Tibial artery (tissue), 4 donors: ENCODE data around the gene FOXL1.
A peak's percentile ranks its signal among the peaks of the same experiment; 100 is the strongest.

Experiments
- DNase-seq, 2 donors: peaks; one replicate each; pipeline ENCODE4 v3.0.0-alpha.2; 2019
- H3K27ac ChIP-seq, 2 donors: fragments of 200-600 bp; sonication (generic) in 1 of 2; 1 replicate in 1 of 2; 2 replicates in 1 of 2; pipeline ENCODE4 v1.5.1; 2018 to 2019; ENCODE audit warnings: mild to moderate bottlenecking in 1 of 2
- H3K27me3 ChIP-seq, 2 donors: fragments of 200-600 bp; sonication (generic) in 1 of 2; one replicate each; pipeline versions ENCODE4 v1.5.1 to v1.6.0; 2016 to 2019
- H3K36me3 ChIP-seq, 3 donors: fragments of 200-600 bp; sonication (generic) in 2 of 3; one replicate each; pipeline ENCODE4 v1.5.1; 2016 to 2019; ENCODE audit warnings: mild to moderate bottlenecking in 2 of 3
- H3K4me1 ChIP-seq, 4 donors: fragments of 200-600 bp; sonication (generic) in 2 of 4; 1 replicate in 3 of 4; 2 replicates in 1 of 4; pipeline ENCODE4 v1.5.1; 2016 to 2019
- H3K4me3 ChIP-seq, 2 donors: fragments of 200-600 bp; sonication (generic) in 1 of 2; 1 replicate in 1 of 2; 2 replicates in 1 of 2; pipeline ENCODE4 v1.5.1; 2018 to 2019; ENCODE audit warnings: mild to moderate bottlenecking in 2 of 2
- H3K9me3 ChIP-seq, 3 donors: fragments of 200-600 bp; sonication (generic) in 1 of 3; one replicate each; pipeline ENCODE4 v1.5.1; 2016 to 2019
- intact Hi-C: fragments of 100-400 bp; cut with DNase I; formaldehyde crosslinking; loops from one replicate; pipeline ENCODE4 v1.15.0; 2023; ENCODE audit warnings: low total_unique reads
- TF ChIP-seq, protein P1 (sequence below), 2 experiments: fragments of 200-600 bp in 1 of 2; fragments of 450-650 bp in 1 of 2; IDR thresholded peaks; one replicate each; pipeline ENCODE4 v1.5.1; 2017 to 2019; ENCODE audit warnings: antibody characterized with exemption in 2 of 2, mild to moderate bottlenecking in 1 of 2, moderate library complexity in 1 of 2

Gene FOXL1

DNA sequence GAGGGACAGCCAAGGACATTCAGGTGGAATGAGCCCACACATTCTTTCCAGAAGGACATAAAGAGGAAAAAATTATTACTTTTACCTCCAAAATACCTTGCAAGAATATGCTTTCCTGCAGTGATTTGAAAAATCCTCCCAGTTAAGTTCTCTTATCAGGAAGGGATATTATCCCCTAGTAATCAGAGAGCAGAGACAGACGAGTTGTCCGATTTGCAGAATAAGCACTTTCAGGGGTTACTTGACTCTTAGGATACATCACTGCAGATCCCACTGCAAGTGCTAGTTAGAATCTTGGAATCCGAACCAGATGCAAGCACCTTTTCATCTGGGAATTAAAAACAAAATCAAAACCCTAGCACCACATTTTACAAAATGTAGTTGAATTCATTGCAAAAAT lies 33.6 kb downstream of the FOXL1 start:
- Histone ChIP-seq H3K4me3 (no peak overlapping the region), H3K27ac (peak overlapping the region; percentile 84 to 89), H3K4me1 (peaks cover 9 to 81% (median 47%) of the 10 kb centered on the region in 4 donors), H3K36me3 (no peaks in the 10 kb centered on the region), H3K27me3 (no peaks in the 10 kb centered on the region), H3K9me3 (no peaks in the 10 kb centered on the region)
- DNase-seq = no peak
- intact Hi-C loops = loop anchor here (5.0 kb wide), 1 partner anchor 35 kb away; the partner anchor contains the start of gene FOXL1
- TF ChIP-seq, protein P1, sequence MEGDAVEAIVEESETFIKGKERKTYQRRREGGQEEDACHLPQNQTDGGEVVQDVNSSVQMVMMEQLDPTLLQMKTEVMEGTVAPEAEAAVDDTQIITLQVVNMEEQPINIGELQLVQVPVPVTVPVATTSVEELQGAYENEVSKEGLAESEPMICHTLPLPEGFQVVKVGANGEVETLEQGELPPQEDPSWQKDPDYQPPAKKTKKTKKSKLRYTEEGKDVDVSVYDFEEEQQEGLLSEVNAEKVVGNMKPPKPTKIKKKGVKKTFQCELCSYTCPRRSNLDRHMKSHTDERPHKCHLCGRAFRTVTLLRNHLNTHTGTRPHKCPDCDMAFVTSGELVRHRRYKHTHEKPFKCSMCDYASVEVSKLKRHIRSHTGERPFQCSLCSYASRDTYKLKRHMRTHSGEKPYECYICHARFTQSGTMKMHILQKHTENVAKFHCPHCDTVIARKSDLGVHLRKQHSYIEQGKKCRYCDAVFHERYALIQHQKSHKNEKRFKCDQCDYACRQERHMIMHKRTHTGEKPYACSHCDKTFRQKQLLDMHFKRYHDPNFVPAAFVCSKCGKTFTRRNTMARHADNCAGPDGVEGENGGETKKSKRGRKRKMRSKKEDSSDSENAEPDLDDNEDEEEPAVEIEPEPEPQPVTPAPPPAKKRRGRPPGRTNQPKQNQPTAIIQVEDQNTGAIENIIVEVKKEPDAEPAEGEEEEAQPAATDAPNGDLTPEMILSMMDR (IDR thresholded peaks at IDR 0.05) = no peak

DNA sequence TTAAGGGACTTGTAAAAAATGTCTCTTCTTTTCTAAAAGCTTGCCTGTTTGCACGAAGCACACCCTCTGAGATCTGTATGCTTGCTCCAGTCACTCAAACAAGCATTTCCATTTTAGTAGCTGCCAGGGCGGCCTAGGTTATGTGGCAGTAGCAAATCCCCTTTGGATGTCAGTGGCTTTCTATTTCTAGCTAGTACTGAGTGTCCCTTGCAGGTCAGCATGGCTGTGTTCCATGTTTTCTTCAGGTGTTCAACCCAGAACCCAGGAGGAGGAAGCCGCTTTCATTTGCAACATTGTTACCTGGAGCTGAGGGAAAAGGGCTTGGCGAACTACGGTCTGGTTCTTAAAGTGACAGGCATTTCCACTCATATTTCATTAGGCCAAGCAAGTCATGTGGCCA lies 36.4 kb downstream of the FOXL1 start:
- intact Hi-C loops = loop anchor here (5.0 kb wide), 1 partner anchor 37 kb away; the partner anchor contains the start of gene FOXL1
- Histone ChIP-seq H3K27me3 (no peaks in the 10 kb centered on the region), H3K4me1 (peaks cover 9 to 87% (median 38%) of the 10 kb centered on the region in 4 donors), H3K4me3 (no peak overlapping the region), H3K27ac (peak overlapping the region; percentile 45 to 84), H3K36me3 (no peaks in the 10 kb centered on the region), H3K9me3 (no peaks in the 10 kb centered on the region)
- peak in 1 of 2 donors; percentile 70 for DNase-seq
- TF ChIP-seq, protein P1 (IDR thresholded peaks at IDR 0.05) = no peak

DNA sequence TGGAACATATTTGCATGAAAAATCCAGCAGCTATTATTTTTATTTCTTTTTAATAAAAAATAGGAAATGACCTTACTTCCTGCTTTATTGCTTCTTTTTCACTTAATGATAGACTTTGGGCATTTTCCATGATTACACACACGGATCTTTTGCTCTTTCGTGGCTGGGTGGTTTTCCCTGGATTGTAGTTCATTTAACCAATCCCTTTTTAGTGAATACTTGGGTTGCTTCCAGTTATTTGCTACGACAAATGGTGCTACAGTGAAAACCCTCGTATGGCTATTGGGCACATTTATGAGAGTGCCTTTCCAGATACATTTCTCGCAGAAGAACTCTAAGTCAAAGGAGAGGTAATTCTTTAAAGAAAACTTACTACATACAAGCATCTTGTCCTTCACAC lies 38.6 kb downstream of the FOXL1 start:
- DNase-seq = no peak
- intact Hi-C loops = no loop called here
- Histone ChIP-seq H3K36me3 (no peaks in the 10 kb centered on the region), H3K4me3 (no peak overlapping the region), H3K27ac (peak overlapping the region; percentile 9 to 70), H3K9me3 (no peaks in the 10 kb centered on the region), H3K4me1 (peaks cover 0 to 70% (median 24%) of the 10 kb centered on the region in 4 donors), H3K27me3 (no peaks in the 10 kb centered on the region)
- TF ChIP-seq, protein P1 (IDR thresholded peaks at IDR 0.05) = no peak

GRCh38 chr16:86618431-86619238 lies 40.3 kb downstream of the FOXL1 start:
- TF ChIP-seq, protein P1 (IDR thresholded peaks at IDR 0.05) = no peak
- intact Hi-C loops = no loop called here
- Histone ChIP-seq H3K9me3 (no peaks in the 10 kb centered on the region), H3K4me3 (peak overlapping the region; percentile 46 to 55), H3K4me1 (peaks cover 0 to 54% (median 22%) of the 10 kb centered on the region in 4 donors), H3K27ac (peak overlapping the region; percentile 68 to 70), H3K27me3 (no peaks in the 10 kb centered on the region), H3K36me3 (no peaks in the 10 kb centered on the region)
- no peak for DNase-seq

GRCh38 chr16:86619239-86619794 lies 41.0 kb downstream of the FOXL1 start:
- H3K27ac ChIP-seq = peak overlapping the region; percentile 68 to 70

More at GRCh38 chr16:86619239-86619794, 41.0 kb downstream of the FOXL1 start:
- TF ChIP-seq, protein P1 (IDR thresholded peaks at IDR 0.05) = no peak
- H3K27me3 ChIP-seq = no peaks in the 10 kb centered on the region
- peaks cover 0 to 47% (median 16%) of the 10 kb centered on the region in 4 donors for H3K4me1 ChIP-seq
- H3K36me3 ChIP-seq = no peaks in the 10 kb centered on the region
- peak; percentile 54 to 85 for DNase-seq
- H3K4me3 ChIP-seq = peak overlapping the region; percentile 46 to 55
- intact Hi-C loops = no loop called here
- H3K9me3 ChIP-seq = no peaks in the 10 kb centered on the region
